Measurements from ENCODE around the gene VCP.

VCP gene

DNA sequence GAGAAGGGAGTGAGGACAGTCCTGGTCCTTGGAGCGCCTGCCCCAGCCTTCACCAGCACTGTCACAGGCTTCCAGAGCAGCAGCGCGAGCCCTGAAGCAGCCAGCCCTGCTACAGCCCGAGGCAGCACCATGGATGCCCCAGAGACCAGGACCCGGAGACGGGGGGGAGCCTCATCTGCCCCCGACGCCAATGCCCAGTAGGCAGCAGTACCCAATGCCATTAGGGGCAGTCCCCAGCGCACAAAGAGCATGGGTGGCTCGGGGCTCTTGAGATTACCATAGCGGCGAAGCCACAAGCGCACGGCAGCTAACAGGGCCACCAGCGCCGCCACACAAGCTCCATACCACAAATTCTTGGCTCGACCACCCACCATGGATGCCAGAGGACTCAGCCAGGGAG, 19.1 kb upstream of the VCP start:
- no peaks in the 10 kb centered on the region for H3K36me3 ChIP-seq (ENCODE audit: insufficient read depth, low read length)
- no peak overlapping the region for H3K4me3 ChIP-seq (ENCODE audit: low read length, poor library complexity, severe bottlenecking)
- TF ChIP-seq, protein P1, sequence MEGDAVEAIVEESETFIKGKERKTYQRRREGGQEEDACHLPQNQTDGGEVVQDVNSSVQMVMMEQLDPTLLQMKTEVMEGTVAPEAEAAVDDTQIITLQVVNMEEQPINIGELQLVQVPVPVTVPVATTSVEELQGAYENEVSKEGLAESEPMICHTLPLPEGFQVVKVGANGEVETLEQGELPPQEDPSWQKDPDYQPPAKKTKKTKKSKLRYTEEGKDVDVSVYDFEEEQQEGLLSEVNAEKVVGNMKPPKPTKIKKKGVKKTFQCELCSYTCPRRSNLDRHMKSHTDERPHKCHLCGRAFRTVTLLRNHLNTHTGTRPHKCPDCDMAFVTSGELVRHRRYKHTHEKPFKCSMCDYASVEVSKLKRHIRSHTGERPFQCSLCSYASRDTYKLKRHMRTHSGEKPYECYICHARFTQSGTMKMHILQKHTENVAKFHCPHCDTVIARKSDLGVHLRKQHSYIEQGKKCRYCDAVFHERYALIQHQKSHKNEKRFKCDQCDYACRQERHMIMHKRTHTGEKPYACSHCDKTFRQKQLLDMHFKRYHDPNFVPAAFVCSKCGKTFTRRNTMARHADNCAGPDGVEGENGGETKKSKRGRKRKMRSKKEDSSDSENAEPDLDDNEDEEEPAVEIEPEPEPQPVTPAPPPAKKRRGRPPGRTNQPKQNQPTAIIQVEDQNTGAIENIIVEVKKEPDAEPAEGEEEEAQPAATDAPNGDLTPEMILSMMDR (conservative IDR thresholded peaks at IDR 0.05; ENCODE audit: low read length) = no peak
- TF ChIP-seq EZH2phosphoT487 (IDR thresholded peaks at IDR 0.05; ENCODE audit: borderline replicate concordance) = no peak

DNA sequence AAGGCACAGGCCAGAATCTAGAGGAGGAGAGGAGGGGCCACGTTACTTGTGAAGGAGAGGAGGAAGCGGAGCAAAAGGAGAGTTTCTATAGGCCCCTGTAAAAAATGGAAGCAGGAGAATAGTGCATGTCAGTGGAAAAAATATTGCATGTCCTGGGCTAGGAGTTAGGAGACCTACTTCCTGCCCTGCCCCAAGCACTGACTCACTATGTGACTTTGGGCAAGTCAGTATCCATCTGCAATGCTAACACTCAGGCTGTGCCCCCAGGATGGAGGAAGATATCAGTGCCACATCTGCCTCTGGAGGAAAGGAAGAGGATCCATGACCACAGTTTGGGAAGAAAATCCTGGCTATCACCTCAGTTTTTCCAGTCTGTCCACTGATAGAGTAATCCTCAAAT, 17.0 kb upstream of the VCP start:
- TF ChIP-seq, protein P1 (conservative IDR thresholded peaks at IDR 0.05; ENCODE audit: low read length) = no peak
- no peak for TF ChIP-seq EZH2phosphoT487 (IDR thresholded peaks at IDR 0.05; ENCODE audit: borderline replicate concordance)
- Histone ChIP-seq H3K4me2 (ENCODE audit: low read depth, low read length, poor library complexity, severe bottlenecking) (no peak overlapping the region), H2AFZ (ENCODE audit: low read length) (no peak overlapping the region), H3K4me1 (ENCODE audit: insufficient read depth, low read length, poor library complexity, severe bottlenecking) (no peaks in the 10 kb centered on the region), H3K36me3 (ENCODE audit: insufficient read depth, low read length) (no peaks in the 10 kb centered on the region), H3K4me3 (ENCODE audit: low read length, poor library complexity, severe bottlenecking) (no peak overlapping the region), H3K9me3 (ENCODE audit: insufficient read depth, low read depth, low read length) (no peaks in the 10 kb centered on the region), H3K27me3 (ENCODE audit: insufficient read depth, low read length, poor library complexity, severe bottlenecking) (no peaks in the 10 kb centered on the region), H3K9me2 (replicated peaks; ENCODE audit: low read depth, low read length) (no peaks in the 10 kb centered on the region), H4K20me1 (ENCODE audit: insufficient read depth, low read length, poor library complexity, severe bottlenecking) (no peaks in the 10 kb centered on the region), H3K9ac (ENCODE audit: low read depth, low read length, poor library complexity, severe bottlenecking) (no peak overlapping the region), H3F3A (ENCODE audit: low read depth) (no peaks in the 10 kb centered on the region), H3K79me2 (ENCODE audit: insufficient read depth, low read length) (no peaks in the 10 kb centered on the region)

More for the DNA sequence above, 19.1 kb upstream of the VCP start:
- Histone ChIP-seq H4K20me1 (ENCODE audit: insufficient read depth, low read length, poor library complexity, severe bottlenecking) (no peaks in the 10 kb centered on the region), H2AFZ (ENCODE audit: low read length) (no peak overlapping the region), H3K4me1 (ENCODE audit: insufficient read depth, low read length, poor library complexity, severe bottlenecking) (peaks cover 11% of the 10 kb centered on the region), H3K9me3 (ENCODE audit: insufficient read depth, low read depth, low read length) (no peaks in the 10 kb centered on the region), H3K79me2 (ENCODE audit: insufficient read depth, low read length) (peaks cover 4% of the 10 kb centered on the region; the same call in 1 of the 2 replicates), H3F3A (ENCODE audit: low read depth) (no peaks in the 10 kb centered on the region), H3K27me3 (ENCODE audit: insufficient read depth, low read length, poor library complexity, severe bottlenecking) (no peaks in the 10 kb centered on the region), H3K9me2 (replicated peaks; ENCODE audit: low read depth, low read length) (no peaks in the 10 kb centered on the region), H3K9ac (ENCODE audit: low read depth, low read length, poor library complexity, severe bottlenecking) (no peak overlapping the region), H3K4me2 (ENCODE audit: low read depth, low read length, poor library complexity, severe bottlenecking) (no peak overlapping the region)

DNA sequence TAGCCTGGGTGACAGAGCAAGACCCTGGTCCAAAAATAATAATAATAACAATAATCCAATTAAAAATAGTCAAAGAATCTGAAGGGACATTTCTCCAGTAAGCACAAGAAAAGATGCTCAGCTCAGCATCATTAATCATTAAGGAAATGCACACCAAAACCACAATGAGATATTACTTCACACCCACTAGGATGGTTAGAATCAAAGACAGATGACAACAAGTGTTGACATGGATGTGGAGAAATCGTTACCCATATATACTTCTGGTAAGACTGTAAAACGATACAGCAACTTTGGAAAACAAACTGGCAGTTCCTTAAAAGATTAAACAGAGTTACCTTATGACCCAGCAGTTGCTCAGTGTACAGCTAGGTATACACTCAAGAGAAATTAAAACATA, 12.7 kb upstream of the VCP start:
- H3K9me2 ChIP-seq (replicated peaks; ENCODE audit: low read depth, low read length) = no peaks in the 10 kb centered on the region
- no peak overlapping the region for H3K4me2 ChIP-seq (ENCODE audit: low read depth, low read length, poor library complexity, severe bottlenecking)
- no peak overlapping the region for H2AFZ ChIP-seq (ENCODE audit: low read length)
- H3F3A ChIP-seq (ENCODE audit: low read depth) = no peaks in the 10 kb centered on the region
- H3K4me3 ChIP-seq (ENCODE audit: low read length, poor library complexity, severe bottlenecking) = no peak overlapping the region
- H3K79me2 ChIP-seq (ENCODE audit: insufficient read depth, low read length) = no peaks in the 10 kb centered on the region
- H3K9ac ChIP-seq (ENCODE audit: low read depth, low read length, poor library complexity, severe bottlenecking) = no peak overlapping the region
- TF ChIP-seq EZH2phosphoT487 (IDR thresholded peaks at IDR 0.05; ENCODE audit: borderline replicate concordance) = no peak
- TF ChIP-seq, protein P1 (conservative IDR thresholded peaks at IDR 0.05; ENCODE audit: low read length) = no peak
- H3K36me3 ChIP-seq (ENCODE audit: insufficient read depth, low read length) = no peaks in the 10 kb centered on the region
- H3K9me3 ChIP-seq (ENCODE audit: insufficient read depth, low read depth, low read length) = no peaks in the 10 kb centered on the region
- no peaks in the 10 kb centered on the region for H3K27me3 ChIP-seq (ENCODE audit: insufficient read depth, low read length, poor library complexity, severe bottlenecking)
- H4K20me1 ChIP-seq (ENCODE audit: insufficient read depth, low read length, poor library complexity, severe bottlenecking) = no peaks in the 10 kb centered on the region
- peaks cover 3% of the 10 kb centered on the region for H3K4me1 ChIP-seq (ENCODE audit: insufficient read depth, low read length, poor library complexity, severe bottlenecking)

Data from Loucy (cell line).